Uterus (tissue), 4 donors: ENCODE data around the gene DGKI. TPM values are rescaled to one million over a fixed set of nuclear protein-coding genes. Genes with fewer than 3 reads are reported as not detected.
"Not testable (repeated sequence)": the region's sequence is repeated elsewhere in the genome, so short reads cannot be mapped to it uniquely, and the experiment has no call there.

ENCODE experiments used
- DNase-seq, 2 donors: peaks; one replicate each; pipeline ENCODE4 v3.0.0-alpha.2; 2019 to 2020
- H3K27ac ChIP-seq, 2 donors: fragments of 200-600 bp; sonication (generic); 1 replicate in 1 of 2; 2 replicates in 1 of 2; pipeline ENCODE4 v1.5.1; 2016 to 2018
- H3K27me3 ChIP-seq, 2 donors: fragments of 200-600 bp; sonication (generic); one replicate each; pipeline ENCODE4 v1.5.1; 2018 to 2019; ENCODE audit warnings: control low read depth in 1 of 2
- H3K36me3 ChIP-seq, 2 donors: fragments of 200-600 bp; sonication (generic); one replicate each; pipeline ENCODE4 v1.5.1; 2019; ENCODE audit warnings: control low read depth in 1 of 2
- H3K4me1 ChIP-seq, 2 donors: fragments of 200-600 bp; sonication (generic); one replicate each; pipeline ENCODE4 v1.5.1; 2018 to 2019; ENCODE audit warnings: control low read depth in 1 of 2
- H3K4me3 ChIP-seq, 2 donors: fragments of 200-600 bp; sonication (generic); 1 replicate in 1 of 2; 2 replicates in 1 of 2; pipeline ENCODE4 v1.5.1; 2018 to 2019; ENCODE audit warnings: mild to moderate bottlenecking in 1 of 2
- H3K9me3 ChIP-seq, 2 donors: fragments of 200-600 bp; sonication (generic); one replicate each; pipeline ENCODE4 v1.5.1; 2019; ENCODE audit warnings: control low read depth in 1 of 2
- CTCF ChIP-seq, 4 experiments: fragments of 200-600 bp in 2 of 4; fragments of 450-650 bp in 2 of 4; sonication (generic) in 2 of 4; IDR thresholded peaks; one replicate each; pipeline ENCODE4 v1.5.1; 2016 to 2019; ENCODE audit warnings: antibody characterized with exemption in 4 of 4, mild to moderate bottlenecking in 2 of 4, moderate library complexity in 1 of 4
- POLR2A ChIP-seq, 2 donors: fragments of 450-650 bp; IDR thresholded peaks; one replicate each; pipeline ENCODE4 v1.6.1; 2016; ENCODE audit warnings: antibody characterized with exemption in 2 of 2, mild to moderate bottlenecking in 1 of 2, moderate library complexity in 1 of 2
- intact Hi-C: fragments of 100-400 bp; cut with DNase I; formaldehyde crosslinking; loops from one replicate; pipeline ENCODE4 v1.15.1; 2023; ENCODE audit warnings: low total_unique reads
- total RNA-seq, 4 donors: library from RNA; depleted of rRNA in 3 of 4; stranded (reverse); fragments of >200 nt in 3 of 4; gene quantifications; one replicate each; pipeline versions ENCODE4 v1.1.0 to v1.2.4, GENCODE V29; 2014 to 2023
- donor health status: DM: yes; HTN: yes; CAD: no.

DGKI gene
- total RNA-seq, 4 donors from 2014 or later: 1.0 to 8.5 (median 4.1) TPM

- Histone ChIP-seq H3K9me3 (peaks cover 0 to 4% of the 10 kb centered on the region in 2 donors), H3K27me3 (no peaks in the 10 kb centered on the region), H3K27ac (no peak overlapping the region), H3K4me3 (no peak overlapping the region), H3K36me3 (no peaks in the 10 kb centered on the region), H3K4me1 (no peaks in the 10 kb centered on the region)
- TF ChIP-seq CTCF (IDR thresholded peaks at IDR 0.05) (no peak), POLR2A (IDR thresholded peaks at IDR 0.05) (no peak)
- intact Hi-C loops: no loop called here
- no peak for DNase-seq
Measured at GRCh38 chr7:137836113-137836509, 10.7 kb downstream of the DGKI start.

GRCh38 chr7:137835486-137836112, 11.2 kb downstream of the DGKI start:
- intact Hi-C loops: no loop called here
- Histone ChIP-seq H3K9me3 (peaks cover 0 to 4% of the 10 kb centered on the region in 2 donors), H3K27ac (no peak overlapping the region), H3K4me1 (no peaks in the 10 kb centered on the region), H3K36me3 (no peaks in the 10 kb centered on the region), H3K27me3 (no peaks in the 10 kb centered on the region), H3K4me3 (no peak overlapping the region)
- TF ChIP-seq CTCF (IDR thresholded peaks at IDR 0.05) (no peak), POLR2A (IDR thresholded peaks at IDR 0.05) (no peak)
- DNase-seq: no peak

GRCh38 chr7:137834552-137834951, 12.2 kb downstream of the DGKI start:
- no peak for DNase-seq
- Histone ChIP-seq H3K4me1 (no peaks in the 10 kb centered on the region), H3K36me3 (no peaks in the 10 kb centered on the region), H3K4me3 (no peak overlapping the region), H3K27ac (no peak overlapping the region), H3K9me3 (peaks cover 0 to 4% of the 10 kb centered on the region in 2 donors), H3K27me3 (no peaks in the 10 kb centered on the region)
- intact Hi-C loops: no loop called here
- TF ChIP-seq CTCF (IDR thresholded peaks at IDR 0.05): no peak
- TF ChIP-seq POLR2A (IDR thresholded peaks at IDR 0.05): no peak

GRCh38 chr7:137832990-137833389, 13.8 kb downstream of the DGKI start:
- intact Hi-C loops: not testable (repeated sequence)

GRCh38 chr7:137832382-137832781, 14.4 kb downstream of the DGKI start:
- TF ChIP-seq CTCF (IDR thresholded peaks at IDR 0.05): no peak
- no peak for TF ChIP-seq POLR2A (IDR thresholded peaks at IDR 0.05)
- H3K27me3 ChIP-seq: no peaks in the 10 kb centered on the region
- peaks cover 0 to 4% of the 10 kb centered on the region in 2 donors for H3K9me3 ChIP-seq
- intact Hi-C loops: no loop called here
- H3K4me3 ChIP-seq: no peak overlapping the region
- H3K27ac ChIP-seq: no peak overlapping the region
- no peaks in the 10 kb centered on the region for H3K4me1 ChIP-seq
- DNase-seq: no peak
- H3K36me3 ChIP-seq: no peaks in the 10 kb centered on the region

More at GRCh38 chr7:137832990-137833389, 13.8 kb downstream of the DGKI start:
- H3K9me3 ChIP-seq, DNase-seq, H3K36me3 ChIP-seq, H3K27me3 ChIP-seq, H3K27ac ChIP-seq, H3K4me3 ChIP-seq, H3K4me1 ChIP-seq: not testable (repeated sequence)

DNA sequence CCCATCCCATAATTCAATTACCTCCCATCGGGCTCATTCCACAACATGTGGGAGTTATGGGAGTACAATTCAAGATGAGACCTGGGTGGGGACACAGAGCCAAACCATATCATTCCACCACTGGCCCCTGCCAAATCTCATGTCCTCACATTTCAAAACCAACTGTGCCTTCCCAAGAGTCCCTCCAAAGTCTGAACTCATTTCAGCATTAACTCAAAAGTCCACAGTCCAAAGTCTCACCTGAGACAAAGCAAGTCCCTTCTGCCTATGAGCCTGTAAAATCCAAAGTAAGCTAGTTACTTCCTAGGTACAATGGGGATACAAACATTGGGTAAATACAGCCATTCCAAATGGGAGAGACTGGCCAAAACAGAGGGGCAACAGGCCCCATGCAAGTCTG, 15.2 kb downstream of the DGKI start:
- H3K36me3 ChIP-seq, H3K27me3 ChIP-seq, H3K9me3 ChIP-seq, DNase-seq, H3K27ac ChIP-seq, H3K4me1 ChIP-seq, intact Hi-C loops, H3K4me3 ChIP-seq: not testable (repeated sequence)
